Measurements from ENCODE around the gene ELP2.
"Not testable (repeated sequence)": the region's sequence is repeated elsewhere in the genome, so short reads cannot be mapped to it uniquely, and the experiment has no call there.

- not testable (repeated sequence) for TF ChIP-seq CTCF (conservative IDR thresholded peaks at IDR 0.05; ENCODE audit: low read depth, low read length); EZH2 (IDR thresholded peaks at IDR 0.05; ENCODE audit: borderline replicate concordance, low read depth, low read length, poor library complexity, severe bottlenecking)
These were observed 37.6 kb upstream of the ELP2 start for GRCh38 chr18:36092116-36092515.

Measured in A673 (cell line).